Ovary (tissue), 3 donors: ENCODE results near the gene FBXL20.
"Not testable (repeated sequence)": the region's sequence is repeated elsewhere in the genome, so short reads cannot be mapped to it uniquely, and the experiment has no call there.

Experiments
- POLR2A ChIP-seq: fragments of 450-650 bp; IDR thresholded peaks from one replicate; pipeline ENCODE4 v1.6.1; 2017; ENCODE audit warnings: antibody characterized with exemption, mild to moderate bottlenecking, moderate library complexity
- TF ChIP-seq, protein P1 (sequence below), 3 donors: fragments of 450-650 bp in 2 of 3; fragments of 200-600 bp in 1 of 3; IDR thresholded peaks; one replicate each; pipeline versions ENCODE4 v1.5.1 to v1.8.0; 2016 to 2022; ENCODE audit warnings: antibody characterized with exemption in 3 of 3, mild to moderate bottlenecking in 1 of 3
- donor health status: DM: no; HTN: no; CAD: no.

DNA sequence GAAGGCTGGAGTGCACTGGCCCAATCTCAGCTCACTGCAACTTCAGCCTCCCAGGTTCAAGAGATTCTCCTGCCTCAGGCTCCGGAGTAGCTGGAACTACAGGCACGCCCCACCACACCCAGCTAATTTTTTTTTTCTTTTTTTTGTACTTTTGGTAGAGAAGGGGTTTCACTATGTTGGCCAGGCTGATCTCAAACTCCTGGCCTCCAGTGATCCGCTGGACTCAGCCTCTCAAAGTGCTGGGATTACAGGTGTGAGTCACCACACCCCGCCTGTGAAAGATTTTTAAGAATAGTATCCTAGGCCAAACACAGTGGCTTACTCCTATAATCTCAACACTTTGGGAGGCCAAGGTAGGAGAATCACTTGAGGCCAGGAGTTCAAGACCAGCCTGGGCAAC, 33.6 kb downstream of the FBXL20 start:
- TF ChIP-seq, protein P1, sequence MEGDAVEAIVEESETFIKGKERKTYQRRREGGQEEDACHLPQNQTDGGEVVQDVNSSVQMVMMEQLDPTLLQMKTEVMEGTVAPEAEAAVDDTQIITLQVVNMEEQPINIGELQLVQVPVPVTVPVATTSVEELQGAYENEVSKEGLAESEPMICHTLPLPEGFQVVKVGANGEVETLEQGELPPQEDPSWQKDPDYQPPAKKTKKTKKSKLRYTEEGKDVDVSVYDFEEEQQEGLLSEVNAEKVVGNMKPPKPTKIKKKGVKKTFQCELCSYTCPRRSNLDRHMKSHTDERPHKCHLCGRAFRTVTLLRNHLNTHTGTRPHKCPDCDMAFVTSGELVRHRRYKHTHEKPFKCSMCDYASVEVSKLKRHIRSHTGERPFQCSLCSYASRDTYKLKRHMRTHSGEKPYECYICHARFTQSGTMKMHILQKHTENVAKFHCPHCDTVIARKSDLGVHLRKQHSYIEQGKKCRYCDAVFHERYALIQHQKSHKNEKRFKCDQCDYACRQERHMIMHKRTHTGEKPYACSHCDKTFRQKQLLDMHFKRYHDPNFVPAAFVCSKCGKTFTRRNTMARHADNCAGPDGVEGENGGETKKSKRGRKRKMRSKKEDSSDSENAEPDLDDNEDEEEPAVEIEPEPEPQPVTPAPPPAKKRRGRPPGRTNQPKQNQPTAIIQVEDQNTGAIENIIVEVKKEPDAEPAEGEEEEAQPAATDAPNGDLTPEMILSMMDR (IDR thresholded peaks at IDR 0.05), result not testable (repeated sequence)
- not testable (repeated sequence) for TF ChIP-seq POLR2A
